Measurements from ENCODE around the gene SUCLG2.

DNA sequence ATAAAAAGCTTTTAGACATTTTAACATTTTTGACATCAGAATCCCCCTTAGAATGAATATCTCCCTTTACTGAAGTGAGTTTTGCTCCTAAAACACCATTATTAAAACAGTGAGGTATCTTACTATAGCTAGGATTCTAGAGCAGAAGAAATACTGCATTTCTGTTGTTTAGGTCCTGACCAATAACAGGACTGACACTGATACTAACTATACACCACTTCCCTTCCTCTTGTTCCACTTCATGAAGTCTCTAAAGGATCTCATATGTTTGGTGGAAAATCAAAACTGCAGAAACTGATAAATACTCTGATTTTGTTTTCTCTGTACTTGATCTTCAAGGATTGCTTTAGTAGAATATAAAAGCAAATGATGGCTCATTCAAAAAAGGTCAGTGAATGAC lies 230.7 kb downstream of the SUCLG2 start:
- TF ChIP-seq, protein P1, sequence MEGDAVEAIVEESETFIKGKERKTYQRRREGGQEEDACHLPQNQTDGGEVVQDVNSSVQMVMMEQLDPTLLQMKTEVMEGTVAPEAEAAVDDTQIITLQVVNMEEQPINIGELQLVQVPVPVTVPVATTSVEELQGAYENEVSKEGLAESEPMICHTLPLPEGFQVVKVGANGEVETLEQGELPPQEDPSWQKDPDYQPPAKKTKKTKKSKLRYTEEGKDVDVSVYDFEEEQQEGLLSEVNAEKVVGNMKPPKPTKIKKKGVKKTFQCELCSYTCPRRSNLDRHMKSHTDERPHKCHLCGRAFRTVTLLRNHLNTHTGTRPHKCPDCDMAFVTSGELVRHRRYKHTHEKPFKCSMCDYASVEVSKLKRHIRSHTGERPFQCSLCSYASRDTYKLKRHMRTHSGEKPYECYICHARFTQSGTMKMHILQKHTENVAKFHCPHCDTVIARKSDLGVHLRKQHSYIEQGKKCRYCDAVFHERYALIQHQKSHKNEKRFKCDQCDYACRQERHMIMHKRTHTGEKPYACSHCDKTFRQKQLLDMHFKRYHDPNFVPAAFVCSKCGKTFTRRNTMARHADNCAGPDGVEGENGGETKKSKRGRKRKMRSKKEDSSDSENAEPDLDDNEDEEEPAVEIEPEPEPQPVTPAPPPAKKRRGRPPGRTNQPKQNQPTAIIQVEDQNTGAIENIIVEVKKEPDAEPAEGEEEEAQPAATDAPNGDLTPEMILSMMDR (conservative IDR thresholded peaks at IDR 0.05): no peak
- TF ChIP-seq ZFX (IDR thresholded peaks at IDR 0.05): no peak

Data from C4-2B (cell line).